HUES64 (cell line): ENCODE measurements around the gene LAMA2.

Experiments used
- H3K27ac ChIP-seq: 2 replicates; pipeline ENCODE4 v1.7.0; 2013; ENCODE audit warnings: low read depth, low read length, inconsistent platforms
- H3K27me3 ChIP-seq: 2 replicates; pipeline ENCODE4 v1.6.1; 2013; ENCODE audit warnings: mild to moderate bottlenecking, low read length; ENCODE audit not compliant: insufficient read depth
- H3K36me3 ChIP-seq: 2 replicates; pipeline ENCODE4 v1.6.1; 2013; ENCODE audit warnings: mild to moderate bottlenecking, low read length; ENCODE audit not compliant: insufficient read depth
- H3K4me1 ChIP-seq: 2 replicates; pipeline ENCODE4 v1.6.1; 2013; ENCODE audit warnings: mild to moderate bottlenecking, low read length, moderate library complexity; ENCODE audit not compliant: insufficient read depth
- H3K4me3 ChIP-seq: 2 replicates; pipeline ENCODE4 v1.5.1; 2013; ENCODE audit warnings: mild to moderate bottlenecking, low read length, moderate library complexity
- H3K9ac ChIP-seq: 2 replicates; pipeline ENCODE4 v1.6.1; 2013; ENCODE audit warnings: mild to moderate bottlenecking, low read depth, low read length
- H3K9me3 ChIP-seq: 2 replicates; pipeline ENCODE4 v1.6.1; 2013; ENCODE audit warnings: low read depth, low read length; ENCODE audit not compliant: insufficient read depth
- WGBS: fragments of 150-250, 120-280 bp; methylation state at CpG from one replicate; pipeline ENCODE4 v1.1.7; 2013; ENCODE audit warnings: missing lambda C conversion rate; 5-methylcytosine and 5-hydroxymethylcytosine counted together

Gene LAMA2

GRCh38 chr6:129565811-129566210 is 682.9 kb downstream of the LAMA2 start:
- no peaks in the 10 kb centered on the region for H3K36me3 ChIP-seq
- no peaks in the 10 kb centered on the region for H3K9me3 ChIP-seq
- H3K4me3 ChIP-seq = no peak overlapping the region
- 89% methylated on average over 2 of the region's 2 CpGs for WGBS
- H3K9ac ChIP-seq = no peak overlapping the region
- H3K27ac ChIP-seq = no peak overlapping the region; the same call in 1 of the 2 replicates
- no peaks in the 10 kb centered on the region for H3K27me3 ChIP-seq
- 0 out of 2 replicates have a peak, but pooled peaks cover 6% of the 10 kb centered on the region for H3K4me1 ChIP-seq
